ENCODE results near the gene PROK1.

- TF ChIP-seq POLR2A (IDR thresholded peaks at IDR 0.05; ENCODE audit: extremely low read depth, insufficient read length) (no peak), MYC (IDR thresholded peaks at IDR 0.05; ENCODE audit: low read depth, low read length) (no peak)
- TF ChIP-seq, protein P1, sequence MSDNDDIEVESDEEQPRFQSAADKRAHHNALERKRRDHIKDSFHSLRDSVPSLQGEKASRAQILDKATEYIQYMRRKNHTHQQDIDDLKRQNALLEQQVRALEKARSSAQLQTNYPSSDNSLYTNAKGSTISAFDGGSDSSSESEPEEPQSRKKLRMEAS (IDR thresholded peaks at IDR 0.05; ENCODE audit: low read depth, low read length) = no peak
Measured at GRCh38 chr1:110453829-110454228, 2.9 kb downstream of the PROK1 start.
